Astrocyte of the spinal cord (primary cell): ENCODE measurements around the gene EGFLAM.

Source experiments
- DNase-seq: peaks from one replicate; pipeline ENCODE4 v3.0.0; 2011; ENCODE audit warnings: low read depth, low spot score
- H3K4me3 ChIP-seq: 2 replicates; pipeline ENCODE4 v1.5.1; 2011; ENCODE audit warnings: low read depth, mild to moderate bottlenecking, low read length, moderate library complexity
- in situ Hi-C: cut with HindIII; loops from 2 replicates; pipeline ENCODE4 v1.10.0; 2017; ENCODE audit warnings: low sequenced_read_pairs
- TF ChIP-seq, protein P1 (sequence below): IDR thresholded peaks from 2 replicates; pipeline ENCODE4 v1.5.1; 2012; ENCODE audit warnings: low read depth, mild to moderate bottlenecking, low read length, inconsistent platforms

The EGFLAM gene

DNA sequence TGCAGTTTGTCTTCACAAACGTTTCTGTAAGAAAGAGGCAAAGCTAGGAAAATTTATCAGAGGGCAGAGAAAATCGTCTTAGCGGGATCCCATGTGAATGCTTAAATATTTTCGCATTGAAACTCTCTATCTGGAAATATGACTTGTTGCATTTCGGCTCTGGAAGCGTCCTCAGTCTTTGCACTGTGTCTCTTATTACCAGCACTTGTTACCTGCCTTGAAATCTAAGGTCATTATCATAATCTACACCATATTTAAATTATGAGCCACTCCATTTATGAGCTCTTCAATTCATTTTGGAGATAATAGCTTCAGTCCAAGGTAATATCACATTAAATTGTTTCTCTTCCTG lies 1.4 kb downstream of the EGFLAM start:
- TF ChIP-seq, protein P1, sequence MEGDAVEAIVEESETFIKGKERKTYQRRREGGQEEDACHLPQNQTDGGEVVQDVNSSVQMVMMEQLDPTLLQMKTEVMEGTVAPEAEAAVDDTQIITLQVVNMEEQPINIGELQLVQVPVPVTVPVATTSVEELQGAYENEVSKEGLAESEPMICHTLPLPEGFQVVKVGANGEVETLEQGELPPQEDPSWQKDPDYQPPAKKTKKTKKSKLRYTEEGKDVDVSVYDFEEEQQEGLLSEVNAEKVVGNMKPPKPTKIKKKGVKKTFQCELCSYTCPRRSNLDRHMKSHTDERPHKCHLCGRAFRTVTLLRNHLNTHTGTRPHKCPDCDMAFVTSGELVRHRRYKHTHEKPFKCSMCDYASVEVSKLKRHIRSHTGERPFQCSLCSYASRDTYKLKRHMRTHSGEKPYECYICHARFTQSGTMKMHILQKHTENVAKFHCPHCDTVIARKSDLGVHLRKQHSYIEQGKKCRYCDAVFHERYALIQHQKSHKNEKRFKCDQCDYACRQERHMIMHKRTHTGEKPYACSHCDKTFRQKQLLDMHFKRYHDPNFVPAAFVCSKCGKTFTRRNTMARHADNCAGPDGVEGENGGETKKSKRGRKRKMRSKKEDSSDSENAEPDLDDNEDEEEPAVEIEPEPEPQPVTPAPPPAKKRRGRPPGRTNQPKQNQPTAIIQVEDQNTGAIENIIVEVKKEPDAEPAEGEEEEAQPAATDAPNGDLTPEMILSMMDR: no peak
- H3K4me3 ChIP-seq: no peak overlapping the region
- DNase-seq: no peak
- in situ Hi-C loops: no loop called here

DNA sequence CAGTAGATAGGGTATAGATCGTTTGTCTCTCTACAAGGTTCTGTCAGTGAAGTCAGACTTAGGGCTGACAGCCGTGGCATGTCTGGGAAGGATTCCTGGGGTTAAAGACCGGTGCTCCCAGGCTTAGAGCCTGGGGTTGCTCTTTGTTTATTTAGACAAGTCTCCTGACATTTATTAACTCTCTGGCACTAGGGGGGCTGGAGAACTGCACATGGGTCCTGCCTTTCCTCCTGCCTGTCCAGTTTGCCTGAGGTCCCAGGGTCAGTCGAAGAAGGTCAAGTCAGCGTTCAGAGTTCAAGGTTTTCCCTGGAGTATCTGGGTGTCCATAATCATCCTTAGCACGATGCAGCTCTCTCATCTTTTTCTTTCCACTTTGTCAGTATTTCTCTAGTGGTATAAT lies 5.6 kb downstream of the EGFLAM start:
- in situ Hi-C loops: no loop called here
- H3K4me3 ChIP-seq: no peak overlapping the region
- no peak for DNase-seq
- TF ChIP-seq, protein P1: no peak

DNA sequence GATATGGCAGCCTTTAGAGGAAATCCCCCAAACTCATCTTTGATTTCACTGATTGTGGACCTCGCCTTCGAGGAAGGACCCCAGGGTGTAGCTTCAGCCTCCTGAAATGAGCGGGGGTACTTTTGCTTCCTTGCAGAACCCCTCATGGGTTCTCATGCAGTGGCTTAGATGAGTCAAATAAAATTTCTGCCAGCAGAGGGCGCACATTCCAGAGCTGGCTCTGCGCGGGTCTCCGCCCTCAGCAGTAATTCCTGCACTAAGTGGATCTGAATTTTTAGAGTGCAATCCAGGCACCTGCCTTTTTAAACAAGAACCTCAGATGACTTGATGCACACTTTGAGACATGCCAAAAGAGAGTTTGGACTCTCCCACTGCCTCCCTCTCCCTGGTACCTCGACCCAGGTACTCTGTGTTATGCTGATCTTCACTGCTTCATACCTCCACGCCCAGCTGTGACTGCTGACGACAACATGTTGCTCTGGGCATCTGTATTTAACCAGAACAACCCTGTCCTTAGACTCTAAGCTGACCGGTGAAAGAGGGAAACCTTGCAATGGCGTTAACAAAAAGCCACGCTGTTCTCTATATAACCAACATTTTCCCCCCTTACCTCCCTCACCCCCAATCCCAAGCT lies 7.3 kb downstream of the EGFLAM start:
- in situ Hi-C loops: no loop called here
- DNase-seq: peak; percentile 53

DNA sequence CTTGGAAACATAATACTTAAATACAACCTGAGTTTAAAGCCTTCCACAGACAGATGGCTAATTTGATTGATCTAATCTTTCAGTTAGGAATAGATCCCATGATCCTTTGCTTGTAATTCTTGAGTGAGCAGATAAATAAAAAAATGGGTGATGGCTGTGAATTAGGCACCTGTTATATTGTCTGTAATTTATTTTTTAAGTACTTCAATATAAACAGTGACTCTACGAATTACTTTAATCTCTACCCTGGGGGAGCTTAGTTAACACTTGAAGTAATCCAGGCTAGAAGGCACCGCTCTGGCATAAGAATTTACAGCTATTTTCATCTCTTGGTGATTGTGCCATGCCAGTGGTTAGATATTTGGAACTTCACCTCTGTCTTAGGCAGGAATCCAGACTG lies 9.0 kb downstream of the EGFLAM start:
- in situ Hi-C loops: no loop called here
- TF ChIP-seq, protein P1: no peak

More for the DNA sequence above, 7.3 kb downstream of the EGFLAM start:
- no peak overlapping the region for H3K4me3 ChIP-seq
- TF ChIP-seq, protein P1: peak; percentile 70

DNA sequence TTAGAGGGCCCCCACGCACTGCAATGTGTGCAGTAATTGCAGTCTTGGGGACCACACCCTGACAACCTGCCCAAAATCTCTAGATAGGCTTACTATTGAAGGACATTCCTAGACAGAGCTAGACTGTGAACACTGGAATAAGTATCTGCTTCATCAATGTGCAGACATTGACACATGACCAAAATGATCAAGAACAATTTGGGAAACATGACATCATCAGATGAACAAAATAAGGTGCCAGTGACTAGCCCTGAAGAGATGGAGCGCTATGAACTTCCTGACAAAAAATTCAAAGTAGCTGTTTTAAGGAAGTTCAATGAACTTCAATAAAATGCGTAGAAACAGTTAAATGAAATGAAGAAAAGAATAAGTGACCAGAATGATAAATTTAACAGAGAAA lies 15.3 kb downstream of the EGFLAM start:
- no peak overlapping the region for H3K4me3 ChIP-seq
- in situ Hi-C loops: no loop called here
- DNase-seq: no peak
- TF ChIP-seq, protein P1: no peak

More for the DNA sequence above, 9.0 kb downstream of the EGFLAM start:
- DNase-seq: no peak
- no peak overlapping the region for H3K4me3 ChIP-seq

DNA sequence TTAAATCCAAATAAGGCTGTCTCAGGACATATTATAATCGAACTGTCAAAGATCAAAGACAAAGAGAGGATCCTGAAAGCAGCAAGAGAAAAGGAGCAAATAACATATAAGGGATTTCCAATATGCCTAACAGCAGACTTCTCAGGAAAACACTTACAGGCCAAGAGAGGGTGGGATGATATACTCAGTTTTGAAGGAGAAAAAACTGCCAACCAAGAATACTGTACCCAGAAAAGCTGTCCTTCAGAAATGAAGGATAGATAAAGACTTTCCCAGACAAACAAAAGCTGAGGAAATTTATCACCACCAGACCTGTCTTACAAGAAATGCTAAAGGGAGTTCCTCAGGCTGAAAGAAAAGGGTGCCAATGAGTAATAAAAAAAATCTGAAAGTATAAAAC lies 16.0 kb downstream of the EGFLAM start:
- TF ChIP-seq, protein P1: no peak
- no peak overlapping the region for H3K4me3 ChIP-seq
- in situ Hi-C loops: no loop called here
- DNase-seq: no peak
